Measurements from ENCODE around the gene PRR5L.

DNA sequence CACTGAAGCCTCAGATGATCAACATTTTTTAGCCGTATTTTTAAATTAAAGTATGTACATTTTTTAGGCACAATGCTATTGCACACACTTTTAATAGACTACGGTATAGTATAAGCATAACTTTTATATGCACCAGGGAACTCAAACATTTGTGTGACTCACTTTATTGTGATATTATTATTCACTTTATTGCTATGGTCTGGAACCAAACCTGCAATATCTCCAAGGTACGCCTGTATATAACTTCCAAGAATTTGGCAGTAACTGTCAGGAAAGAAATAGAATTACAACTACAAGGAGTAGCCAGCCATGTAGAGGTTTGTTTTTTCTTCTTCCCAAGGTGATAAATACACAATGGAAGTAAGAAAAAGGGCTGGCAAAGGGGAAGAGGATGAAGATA, 62.3 kb downstream of the PRR5L start:
- TF ChIP-seq POLR2A (IDR thresholded peaks at IDR 0.05), result no peak
- TF ChIP-seq, protein P1, sequence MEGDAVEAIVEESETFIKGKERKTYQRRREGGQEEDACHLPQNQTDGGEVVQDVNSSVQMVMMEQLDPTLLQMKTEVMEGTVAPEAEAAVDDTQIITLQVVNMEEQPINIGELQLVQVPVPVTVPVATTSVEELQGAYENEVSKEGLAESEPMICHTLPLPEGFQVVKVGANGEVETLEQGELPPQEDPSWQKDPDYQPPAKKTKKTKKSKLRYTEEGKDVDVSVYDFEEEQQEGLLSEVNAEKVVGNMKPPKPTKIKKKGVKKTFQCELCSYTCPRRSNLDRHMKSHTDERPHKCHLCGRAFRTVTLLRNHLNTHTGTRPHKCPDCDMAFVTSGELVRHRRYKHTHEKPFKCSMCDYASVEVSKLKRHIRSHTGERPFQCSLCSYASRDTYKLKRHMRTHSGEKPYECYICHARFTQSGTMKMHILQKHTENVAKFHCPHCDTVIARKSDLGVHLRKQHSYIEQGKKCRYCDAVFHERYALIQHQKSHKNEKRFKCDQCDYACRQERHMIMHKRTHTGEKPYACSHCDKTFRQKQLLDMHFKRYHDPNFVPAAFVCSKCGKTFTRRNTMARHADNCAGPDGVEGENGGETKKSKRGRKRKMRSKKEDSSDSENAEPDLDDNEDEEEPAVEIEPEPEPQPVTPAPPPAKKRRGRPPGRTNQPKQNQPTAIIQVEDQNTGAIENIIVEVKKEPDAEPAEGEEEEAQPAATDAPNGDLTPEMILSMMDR (IDR thresholded peaks at IDR 0.05), result no peak
- no peak for TF ChIP-seq POLR2AphosphoS5 (IDR thresholded peaks at IDR 0.05)

All from sigmoid colon (tissue), 4 donors.